Activated CD4-positive, alpha-beta T cell treated with anti-CD3 and anti-CD28 coated beads for 4 hours (primary cell): ENCODE data around the gene PAH.
A peak's percentile ranks its signal among the peaks of the same experiment; 100 is the strongest.

Experiments
- DNase-seq, 2 donors: peaks; one replicate each; pipeline ENCODE4 v3.0.0-alpha.2; 2020

The PAH gene

GRCh38 chr12:102950107-102950949 lies 33.3 kb upstream of the PAH start:
- DNase-seq: no peak

GRCh38 chr12:102948941-102949352 lies 31.9 kb upstream of the PAH start:
- DNase-seq: peak; percentile 11 to 35

GRCh38 chr12:102946042-102946441 lies 29.0 kb upstream of the PAH start:
- DNase-seq: no peak

- no peak for DNase-seq
Observed at GRCh38 chr12:102939670-102940222, 22.7 kb upstream of the PAH start.

- no peak for DNase-seq
Observed at GRCh38 chr12:102939059-102939458, 22.0 kb upstream of the PAH start.

- no peak for DNase-seq
Observed at GRCh38 chr12:102933168-102933567, 16.1 kb upstream of the PAH start.

GRCh38 chr12:102927220-102927619 lies 10.2 kb upstream of the PAH start:
- no peak for DNase-seq

- no peak for DNase-seq
Observed at GRCh38 chr12:102921240-102921639, 4.2 kb upstream of the PAH start.

- DNase-seq: no peak
Observed at GRCh38 chr12:102920271-102920670, 3.2 kb upstream of the PAH start.

GRCh38 chr12:102918840-102919239 lies 1.8 kb upstream of the PAH start:
- DNase-seq: no peak

GRCh38 chr12:102916252-102917025 lies 605 bp downstream of the PAH start:
- no peak for DNase-seq

GRCh38 chr12:102913453-102914226 lies 3.4 kb downstream of the PAH start:
- DNase-seq: no peak

GRCh38 chr12:102912258-102912657 lies 4.8 kb downstream of the PAH start:
- DNase-seq: no peak

- DNase-seq: no peak
Observed at GRCh38 chr12:102911320-102911719, 5.7 kb downstream of the PAH start.

GRCh38 chr12:102910792-102911191 lies 6.3 kb downstream of the PAH start:
- DNase-seq: no peak

- no peak for DNase-seq
Observed at GRCh38 chr12:102910137-102910536, 6.9 kb downstream of the PAH start.

GRCh38 chr12:102907918-102908317 lies 9.1 kb downstream of the PAH start:
- DNase-seq: no peak

- DNase-seq: no peak
Observed at GRCh38 chr12:102905229-102905628, 11.8 kb downstream of the PAH start.

- no peak for DNase-seq
Observed at GRCh38 chr12:102903337-102904007, 13.6 kb downstream of the PAH start.

GRCh38 chr12:102902093-102902492 lies 15.0 kb downstream of the PAH start:
- no peak for DNase-seq

GRCh38 chr12:102900389-102900788 lies 16.7 kb downstream of the PAH start:
- DNase-seq: no peak

GRCh38 chr12:102896067-102896466 lies 21.0 kb downstream of the PAH start:
- DNase-seq: no peak
